HepG2 (cell line): Measurements from ENCODE around the gene DAPK1. TPM values are rescaled to one million over a fixed set of nuclear protein-coding genes. Genes with fewer than 3 reads are reported as not detected.
A peak's percentile ranks its signal among the peaks of the same experiment; 100 is the strongest.

Experiments used
- ATAC-seq: fragments of 200-7000 bp; cut with Tn5 transposase; 3 replicates; pipeline ENCODE4 v1.9.1; 2020; ENCODE audit warnings: mild to moderate bottlenecking, moderate library complexity
- BruUV-seq: library from RNA; stranded (reverse); fragments of 400-500 nt; replicated peaks from 2 replicates; lab custom pipeline; 2021; lab: Mats Ljungman, UMichigan
- CTCF ChIA-PET: fragments of 300-600 bp; formaldehyde crosslinking; extraction: SDS; loops from one replicate; lab custom pipeline; 2021; ENCODE audit warnings: low total read pairs, inconsistent platforms, low intra/inter-chr PET ratio; lab: Yijun Ruan, JAX
- POLR2A ChIA-PET: fragments of 350-600 bp; sonication (Branson Sonifier 250); formaldehyde crosslinking; loops from one replicate; lab custom pipeline; 2020; ENCODE audit warnings: antibody characterized with exemption, inconsistent platforms; lab: Yijun Ruan, JAX
- DNase-seq: peaks from one replicate; pipeline ENCODE4 v3.0.0-alpha.2; 2015; ENCODE audit warnings: low spot score
- FAIRE-seq: peaks from 3 replicates; lab custom pipeline; 2011; peaks lifted over from hg19 to GRCh38; lab: Jason Lieb, UNC
- H2AFZ ChIP-seq: one replicate; pipeline ENCODE4 v1.6.1; 2011; ENCODE audit warnings: low read length, inconsistent platforms
- H3K27ac ChIP-seq: fragments of 300-600 bp; 3 replicates; pipeline ENCODE4 v1.8.0; 2011; ENCODE audit warnings: mixed run types, mild to moderate bottlenecking, mixed read lengths, low read length, inconsistent platforms; ENCODE audit not compliant: insufficient read depth; ENCODE audit errors: extremely low read length
- H3K27me3 ChIP-seq, 2 experiments: fragments of 200-600 bp in 1 of 2; 2 replicates in 1 of 2; 3 replicates in 1 of 2; pipeline versions ENCODE4 v1.6.0 to v1.8.0; 2011; ENCODE audit warnings: low read length in 2 of 2, mild to moderate bottlenecking in 2 of 2, moderate library complexity in 2 of 2, inconsistent platforms in 1 of 2; ENCODE audit not compliant: insufficient read depth in 2 of 2, control insufficient read depth in 1 of 2
- H3K36me3 ChIP-seq, 2 experiments: fragments of 200-600 bp in 1 of 2; replicated peaks in 1 of 2; 2 replicates in 1 of 2; 3 replicates in 1 of 2; pipeline versions ENCODE4 v1.5.1 to v1.8.0; 2011; ENCODE audit warnings: low read length in 2 of 2, inconsistent platforms in 1 of 2; ENCODE audit not compliant: insufficient read depth in 2 of 2, control insufficient read depth in 1 of 2
- H3K4me1 ChIP-seq: 2 replicates; pipeline ENCODE4 v1.5.1; 2012; ENCODE audit warnings: low read length, inconsistent platforms; ENCODE audit not compliant: insufficient read depth
- H3K4me2 ChIP-seq: 2 replicates; pipeline ENCODE4 v1.6.0; 2011; ENCODE audit warnings: low read depth, low read length, inconsistent platforms
- H3K4me3 ChIP-seq, 3 experiments: fragments of 200-600 bp in 1 of 3; sonication (generic), shearing (Covaris generic) in 1 of 3; replicated peaks in 1 of 3; 2 replicates each; pipeline ENCODE4 v1.5.1; 2011 to 2016; ENCODE audit warnings: low read length in 3 of 3, inconsistent platforms in 2 of 3, low read depth in 2 of 3, mild to moderate bottlenecking in 2 of 3, control low read depth in 1 of 3, mixed read lengths in 1 of 3; ENCODE audit not compliant: insufficient read depth in 1 of 3
- H3K79me2 ChIP-seq: one replicate; pipeline ENCODE4 v1.6.1; 2011; ENCODE audit warnings: low read length, inconsistent platforms; ENCODE audit not compliant: insufficient read depth
- H3K9ac ChIP-seq: 2 replicates; pipeline ENCODE4 v1.6.0; 2011; ENCODE audit warnings: mild to moderate bottlenecking, low read depth, low read length, inconsistent platforms; ENCODE audit not compliant: insufficient read depth
- H3K9me3 ChIP-seq: 2 replicates; pipeline ENCODE4 v1.5.1; 2012; ENCODE audit warnings: mild to moderate bottlenecking, low read length
- H4K20me1 ChIP-seq: 2 replicates; pipeline ENCODE4 v1.6.0; 2011; ENCODE audit warnings: inconsistent platforms, mild to moderate bottlenecking, low read length, moderate library complexity; ENCODE audit not compliant: insufficient read depth
- MNT ChIP-seq: fragments of 450-650 bp; IDR thresholded peaks from 2 replicates; pipeline ENCODE4 v1.6.1; 2016
- REST ChIP-seq, 2 experiments: IDR thresholded peaks; 2 replicates each; pipeline ENCODE4 v1.6.1; 2011 to 2012; ENCODE audit warnings: low read length in 2 of 2, borderline replicate concordance in 1 of 2, low read depth in 1 of 2, mild to moderate bottlenecking in 1 of 2, moderate library complexity in 1 of 2
- SP2 ChIP-seq: sonication (generic); formaldehyde crosslinking; IDR thresholded peaks from 2 replicates; pipeline ENCODE4 v1.5.1; 2020; ENCODE audit warnings: mild to moderate bottlenecking, missing genetic modification reagents
- WGBS: methylation state at CpG from one replicate; pipeline ENCODE4 v1.1.6; 2017; ENCODE audit warnings: low lambda C conversion rate; 5-methylcytosine and 5-hydroxymethylcytosine counted together
- in situ Hi-C: cut with HindIII; loops from 2 replicates; pipeline ENCODE4 v1.10.0; 2017; ENCODE audit warnings: low pct_unique_long_range_greater_than_20kb; ENCODE audit not compliant: extremely low pct_ligation_motif_present
- intact Hi-C: fragments of 100-400 bp; cut with micrococcal nuclease; formaldehyde crosslinking; loops from one replicate; pipeline ENCODE4 v1.10.0; 2022; ENCODE audit not compliant: unreplicated experiment
- polyA plus RNA-seq, 8 experiments: library from polyadenylated mRNA; depleted of rRNA in 3 of 8; stranded (reverse) in 7 of 8; unstranded in 1 of 8; fragments of >200 nt; fragmentation: Illumina TruSeq in 4 of 8; extraction: Trizol in 4 of 8; gene quantifications; 2 replicates each; pipeline versions ENCODE4 v1.2.1 to v1.2.3, GENCODE V29; 2011 to 2016; ENCODE audit warnings: low read depth in 4 of 8, missing spikeins in 1 of 8, mixed read lengths in 1 of 8; ENCODE audit not compliant: insufficient read depth in 1 of 8
- small RNA-seq, 3 experiments: library from RNA; depleted of rRNA; stranded (forward); fragments of <200 nt; gene quantifications; one replicate each; pipeline ENCODE3, GENCODE V24; 2012; ENCODE audit warnings: low read depth in 2 of 3, low replicate concordance in 1 of 3; ENCODE audit not compliant: insufficient read length in 3 of 3, insufficient read depth in 2 of 3
- total RNA-seq, 5 experiments: library from RNA; depleted of rRNA; stranded (reverse); fragments of >200 nt; fragmentation: Illumina TruSeq; extraction: Trizol; gene quantifications; 2 replicates each; pipeline ENCODE4 v1.2.3, GENCODE V29; 2016; ENCODE audit warnings: low read depth in 1 of 5

DAPK1 gene
- total and polyA plus RNA-seq, 2 of the 13 experiments (the other 11 are each of a cell fraction or from before 2014, with no cell fraction given): 35.7 to 35.9 TPM

- peak in 1 of 2 experiments; percentile 81; a peak in 2 of 4 replicates for TF ChIP-seq REST (IDR thresholded peaks at IDR 0.05; ENCODE audit: borderline replicate concordance in 1 of 2, low read depth in 1 of 2, low read length in 2 of 2)
Observed at GRCh38 chr9:87751868-87752267, 254.2 kb downstream of the DAPK1 start (continued).

GRCh38 chr9:87753313-87753712 lies 255.6 kb downstream of the DAPK1 start:
- 23% methylated on average over 2 of the region's 2 CpGs for WGBS
- Histone ChIP-seq H3K4me2 (no peak overlapping the region), H4K20me1 (no peaks in the 10 kb centered on the region), H3K9me3 (peaks cover 6% of the 10 kb centered on the region; the same call in 1 of the 2 replicates), H3K4me1 (peaks cover 5% of the 10 kb centered on the region; the same call in 1 of the 2 replicates), H3K9ac (no peak overlapping the region), H3K79me2 (no peaks in the 10 kb centered on the region), H2AFZ (no peak overlapping the region), H3K4me3 (no peak overlapping the region), H3K27me3 (no peaks in the 10 kb centered on the region), H3K27ac (no peak overlapping the region), H3K36me3 (no peaks in the 10 kb centered on the region)
- intact Hi-C loops: no loop called here
- ChIA-PET CTCF (no interaction called here), POLR2A (no interaction called here)
- in situ Hi-C loops: no loop called here
- BruUV-seq: no TSS peak
- ATAC-seq (no peak), FAIRE-seq (no peak), DNase-seq (no peak)
- TF ChIP-seq SP2 (no peak), MNT (peak; percentile 88)
- TF ChIP-seq, all 625 proteins: peak for 1

Small RNA genes lying within 50 kb of the gene (small RNA-seq; reads per million reads assigned to genes)
- 0 reads per million in 3 experiments for gene AL161787.1

Other genes with a start within 250 kb of the DAPK1 start
- 40.0 and 78.1 TPM in 2 replicates for gene CTSL, start 228.3 kb downstream of the DAPK1 start, total RNA-seq (2016; rRNA removed; fragmentation: Illumina TruSeq; extraction: Trizol)
- 83.8 and 113 TPM in 2 replicates for gene CTSL, start 228.3 kb downstream of the DAPK1 start, polyA plus RNA-seq (2011; rRNA removed)